Spleen (tissue), 11 donors: Measurements from ENCODE around the gene RABGGTB. TPM values are rescaled to one million over a fixed set of nuclear protein-coding genes. Genes with fewer than 3 reads are reported as not detected.

ENCODE experiments used
- DNase-seq: peaks from one replicate; pipeline ENCODE4 v3.0.0-alpha.2; 2020
- H3K27ac ChIP-seq, 8 donors: fragments of 200-600 bp; sonication (generic) in 7 of 8; 1 replicate in 4 of 8; 2 replicates in 4 of 8; pipeline versions ENCODE4 v1.5.0 to v1.8.0; 2016 to 2021; ENCODE audit warnings: inconsistent platforms in 4 of 8, mild to moderate bottlenecking in 4 of 8, moderate library complexity in 1 of 8
- H3K27me3 ChIP-seq, 7 donors: fragments of 200-600 bp; sonication (generic) in 6 of 7; replicated peaks in 1 of 7; 1 replicate in 4 of 7; 2 replicates in 3 of 7; pipeline versions ENCODE4 v1.5.0 to v1.8.0; 2016 to 2021; ENCODE audit warnings: inconsistent platforms in 3 of 7, mild to moderate bottlenecking in 1 of 7
- H3K36me3 ChIP-seq, 6 donors: fragments of 200-600 bp; sonication (generic) in 5 of 6; 1 replicate in 4 of 6; 2 replicates in 2 of 6; pipeline versions ENCODE4 v1.5.0 to v1.8.0; 2016 to 2021; ENCODE audit warnings: inconsistent platforms in 2 of 6
- H3K4me1 ChIP-seq, 6 donors: fragments of 200-600 bp; sonication (generic) in 5 of 6; 1 replicate in 3 of 6; 2 replicates in 3 of 6; pipeline versions ENCODE4 v1.5.0 to v1.8.0; 2016 to 2021; ENCODE audit warnings: inconsistent platforms in 3 of 6
- H3K4me3 ChIP-seq, 8 donors: fragments of 200-600 bp; sonication (generic) in 7 of 8; 1 replicate in 4 of 8; 2 replicates in 4 of 8; pipeline versions ENCODE4 v1.5.0 to v1.8.0; 2016 to 2021; ENCODE audit warnings: inconsistent platforms in 4 of 8, mild to moderate bottlenecking in 4 of 8, moderate library complexity in 2 of 8
- H3K9me3 ChIP-seq, 8 donors: fragments of 200-600 bp; sonication (generic) in 7 of 8; 1 replicate in 4 of 8; 2 replicates in 4 of 8; pipeline versions ENCODE4 v1.5.0 to v1.8.0; 2016 to 2021; ENCODE audit warnings: inconsistent platforms in 4 of 8
- CTCF ChIP-seq, 11 experiments: fragments of 200-600 bp in 7 of 11; fragments of 450-650 bp in 4 of 11; sonication (generic) in 4 of 11; IDR thresholded peaks in 8 of 11; conservative IDR thresholded peaks in 3 of 11; 1 replicate in 7 of 11; 2 replicates in 4 of 11; pipeline versions ENCODE4 v1.4.0 to v1.8.0; 2016 to 2021; ENCODE audit warnings: antibody characterized with exemption in 11 of 11, inconsistent platforms in 4 of 11, mild to moderate bottlenecking in 1 of 11
- POLR2A ChIP-seq, 3 donors: fragments of 450-650 bp; IDR thresholded peaks; one replicate each; pipeline ENCODE4 v1.5.1; 2017; ENCODE audit warnings: antibody characterized with exemption in 3 of 3, mild to moderate bottlenecking in 1 of 3
- POLR2AphosphoS5 ChIP-seq, 3 donors: sonication (generic); formaldehyde crosslinking; IDR thresholded peaks; one replicate each; pipeline ENCODE4 v1.5.1; 2017; ENCODE audit warnings: antibody characterized with exemption in 3 of 3
- WGBS, 5 donors: extraction: QIAGEN DNeasy Blood & Tissue Kit in 3 of 5; methylation state at CpG; one replicate each; pipeline versions ENCODE4 v1.1.5 to v1.1.7; 2013 to 2018; 5-methylcytosine and 5-hydroxymethylcytosine counted together
- intact Hi-C: fragments of 100-400 bp; cut with DNase I; formaldehyde crosslinking; loops from one replicate; pipeline ENCODE4 v1.15.0; 2023; ENCODE audit warnings: low total_unique reads
- polyA plus RNA-seq, 3 donors: library from polyadenylated mRNA; stranded (reverse); fragments of 200-250 nt; gene quantifications; one replicate each; pipeline ENCODE4 v1.2.1, GENCODE V29; 2013
- small RNA-seq, 4 donors: library from RNA; depleted of rRNA; stranded (forward); fragments of <200 nt; gene quantifications; one replicate each; pipeline ENCODE3, GENCODE V24; 2016
- total RNA-seq, 7 donors: library from RNA; depleted of rRNA in 3 of 7; stranded (reverse); fragments of >200 nt in 3 of 7; fragmentation: NEBNext Ultra II Directional in 4 of 7; extraction: Animal tissue kit (Norgen Biotek cat#: 25700) in 4 of 7; gene quantifications; one replicate each; pipeline versions ENCODE4 v1.1.0 to v1.2.1, GENCODE V29; 2016 to 2021
- donor health status: healthy with polysubstance abuse.
- donor health status: DM: no; HTN: no; CAD: no; lungs with moderate emphysema.
- donor health status: DM: no; HTN: no; CAD: no.
- donor health status: Bipolar disorder and iron deficiency.
- donor health status: healthy.
- donor health status: DM: no; HTN: no; CAD: no.
- donor health status: DM: yes; HTN: yes; CAD: no.

The RABGGTB gene
- total and polyA plus RNA-seq, 10 donors = 55.2 to 94.8 (median 75.9) TPM

DNA sequence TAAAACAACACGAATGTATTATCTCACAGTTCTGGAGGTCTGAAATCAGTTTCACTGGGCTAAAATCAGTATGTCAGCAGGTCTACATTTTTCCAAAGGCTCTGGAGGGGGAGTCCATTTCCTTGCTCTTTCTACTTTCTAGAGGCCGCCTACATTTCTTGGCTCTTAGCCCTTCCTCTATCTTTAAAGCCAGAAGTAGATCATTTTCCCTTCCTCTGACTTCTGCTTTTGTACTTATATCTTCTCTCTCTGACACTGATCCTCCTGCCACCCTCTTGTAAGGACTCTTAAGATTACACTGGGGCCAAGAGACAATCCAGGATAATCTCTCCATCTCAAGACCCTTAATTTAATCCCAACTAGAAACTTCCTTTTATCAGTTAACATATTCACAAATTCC, 52.0 kb downstream of the RABGGTB start:
- 64 to 83% (median 75%) methylated on average over 2 of the region's 2 CpGs for WGBS, 5 donors
- no peak for TF ChIP-seq POLR2A (IDR thresholded peaks at IDR 0.05)
- no peak for TF ChIP-seq CTCF (IDR thresholded peaks at IDR 0.05 in 8 of 11, conservative IDR thresholded peaks at IDR 0.05 in 3 of 11)
- no peak for TF ChIP-seq POLR2AphosphoS5 (IDR thresholded peaks at IDR 0.05)
- Histone ChIP-seq H3K27me3 (no peaks in the 10 kb centered on the region), H3K27ac (no peak overlapping the region), H3K9me3 (peaks cover 0 to 23% (median 17%) of the 10 kb centered on the region in 8 donors), H3K4me1 (no peaks in the 10 kb centered on the region), H3K4me3 (no peak overlapping the region), H3K36me3 (no peaks in the 10 kb centered on the region)
- intact Hi-C loops = no loop called here
- DNase-seq = no peak

GRCh38 chr1:75841421-75841820, 55.4 kb downstream of the RABGGTB start:
- DNase-seq = no peak
- Histone ChIP-seq H3K4me1 (no peaks in the 10 kb centered on the region), H3K36me3 (no peaks in the 10 kb centered on the region), H3K27ac (no peak overlapping the region), H3K4me3 (no peak overlapping the region), H3K9me3 (no peaks in the 10 kb centered on the region), H3K27me3 (no peaks in the 10 kb centered on the region)
- TF ChIP-seq CTCF (IDR thresholded peaks at IDR 0.05 in 8 of 11, conservative IDR thresholded peaks at IDR 0.05 in 3 of 11) = no peak
- no peak for TF ChIP-seq POLR2A (IDR thresholded peaks at IDR 0.05)
- TF ChIP-seq POLR2AphosphoS5 (IDR thresholded peaks at IDR 0.05) = no peak
- intact Hi-C loops = no loop called here

Small RNAs within 50 kb of the gene (small RNA-seq; reads per million reads assigned to genes)
- 0 reads per million in 4 donors for gene SNORD45A
- gene SNORD45B = 0 reads per million in 4 donors
- 0 reads per million in 4 donors for gene SNORD45C

Other genes starting within 250 kb of the RABGGTB start
- gene SLC44A5, start 175.1 kb upstream of the RABGGTB start, total RNA-seq = 1 to 10 TPM in 3 of 7 donors, under 1 TPM in 4; 0.28 to 4.0 (median 0.98) TPM
- 1 to 10 TPM in 1 of 3 donors, under 1 TPM in 2; 0.30 to 1.2 (median 0.76) TPM for gene SLC44A5, start 175.1 kb upstream of the RABGGTB start, polyA plus RNA-seq
- 10 to 100 TPM; 50.2 to 74.4 (median 55.0) TPM for gene ACADM, start 61.5 kb upstream of the RABGGTB start, total RNA-seq
- gene ACADM, start 61.5 kb upstream of the RABGGTB start, polyA plus RNA-seq = 10 to 100 TPM; 25.8 to 46.6 (median 28.9) TPM
- under 1 TPM; 0.17 to 0.85 (median 0.40) TPM for gene MSH4, start 10.6 kb downstream of the RABGGTB start, total RNA-seq
- gene MSH4, start 10.6 kb downstream of the RABGGTB start, polyA plus RNA-seq = under 1 TPM; 0.19 to 0.29 (median 0.22) TPM
- not detected for gene ASB17, start 146.1 kb downstream of the RABGGTB start, total RNA-seq
- gene ASB17, start 146.1 kb downstream of the RABGGTB start, polyA plus RNA-seq = under 1 TPM in 1 of 3 donors, not detected in 2; 0.32 TPM